ENCODE measurements around the gene TRAF3IP3.
"Not testable (repeated sequence)": the region's sequence is repeated elsewhere in the genome, so short reads cannot be mapped to it uniquely, and the experiment has no call there.

TRAF3IP3 gene

GRCh38 chr1:209769171-209769904 lies 13.5 kb downstream of the TRAF3IP3 start:
- peak in 1 of 2 experiments; percentile 23 for DNase-seq

GRCh38 chr1:209769971-209770370 lies 14.1 kb downstream of the TRAF3IP3 start:
- no peak for DNase-seq

- DNase-seq, result no peak
These were observed 15.0 kb downstream of the TRAF3IP3 start for GRCh38 chr1:209770636-209771415.

- DNase-seq, result no peak
These were observed 16.3 kb downstream of the TRAF3IP3 start for GRCh38 chr1:209772126-209772525.

GRCh38 chr1:209774592-209774991 lies 18.7 kb downstream of the TRAF3IP3 start:
- DNase-seq, result no peak

- DNase-seq, result no peak
These were observed 19.8 kb downstream of the TRAF3IP3 start for GRCh38 chr1:209775678-209776077.

- no peak for DNase-seq
These were observed 21.7 kb downstream of the TRAF3IP3 start for GRCh38 chr1:209777587-209777986.

- DNase-seq, result no peak
These were observed 22.2 kb downstream of the TRAF3IP3 start for GRCh38 chr1:209778102-209778501.

GRCh38 chr1:209780268-209780667 lies 24.4 kb downstream of the TRAF3IP3 start:
- DNase-seq, result no peak

GRCh38 chr1:209783386-209783785 lies 27.5 kb downstream of the TRAF3IP3 start:
- DNase-seq, result no peak

GRCh38 chr1:209784265-209785169 lies 28.7 kb downstream of the TRAF3IP3 start, which contains the start of gene C1orf74:
C1orf74 (minus strand) TSS chr1:209784559; CDS start chr1:209783634, 925 bp downstream.
- DNase-seq, result peak; percentile 99

GRCh38 chr1:209785592-209785991 lies 29.7 kb downstream of the TRAF3IP3 start:
- no peak for DNase-seq

GRCh38 chr1:209786146-209786545 lies 30.3 kb downstream of the TRAF3IP3 start:
- no peak for DNase-seq

- DNase-seq, result peak in 1 of 2 experiments; percentile 33
These were observed 31.7 kb downstream of the TRAF3IP3 start for GRCh38 chr1:209787551-209787950.

GRCh38 chr1:209789245-209789644 lies 33.4 kb downstream of the TRAF3IP3 start:
- DNase-seq, result no peak

- DNase-seq, result no peak
These were observed 34.7 kb downstream of the TRAF3IP3 start for GRCh38 chr1:209790286-209791193.

- DNase-seq, result no peak
These were observed 36.1 kb downstream of the TRAF3IP3 start for GRCh38 chr1:209791920-209792319.

GRCh38 chr1:209793711-209794110 lies 37.9 kb downstream of the TRAF3IP3 start:
- DNase-seq, result not testable (repeated sequence)

- DNase-seq, result no peak
These were observed 42.3 kb downstream of the TRAF3IP3 start for GRCh38 chr1:209797978-209798639.

- no peak for DNase-seq
These were observed 45.4 kb downstream of the TRAF3IP3 start for GRCh38 chr1:209800984-209801834.

All from NCI-H2081 (cell line).